ENCODE results near the gene TP53.

The TP53 gene

DNA sequence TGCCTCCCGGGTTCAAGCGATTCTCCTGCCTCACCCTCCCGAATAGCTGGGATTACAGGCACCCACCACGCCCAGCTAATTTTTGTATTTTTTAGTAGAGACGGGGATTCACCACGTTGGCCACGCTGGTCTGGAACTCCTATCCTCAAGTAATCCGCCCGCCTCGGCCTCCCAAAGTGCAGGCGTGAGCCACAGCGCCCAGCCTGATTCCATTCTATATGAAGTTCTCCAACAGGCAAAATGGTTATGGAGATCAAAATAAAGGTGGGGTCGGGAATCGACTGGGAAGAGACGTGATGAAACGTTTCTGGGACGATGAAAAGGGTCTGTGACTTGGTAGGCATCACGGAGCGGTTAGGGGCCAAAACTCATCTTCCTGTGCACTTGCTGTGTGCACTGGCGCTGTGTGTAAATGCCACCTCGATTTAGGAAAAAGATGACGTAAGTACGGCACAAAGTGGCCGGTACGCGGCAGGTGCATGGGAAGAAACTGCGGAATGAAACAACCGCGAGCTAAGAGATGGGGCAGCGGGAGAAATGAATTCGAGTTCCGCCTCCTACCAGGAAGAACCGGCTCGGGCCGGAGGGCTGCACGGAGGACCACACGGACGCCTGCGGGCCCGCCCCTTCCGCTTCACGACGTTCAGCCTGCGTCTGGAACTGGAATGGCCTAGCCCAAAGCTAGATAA is 1.6 kb downstream of the TP53 start:
- Mint-ChIP-seq H3K27ac (peak overlapping the region; percentile 100), H3K36me3 (ENCODE audit: low read depth) (peaks cover 5% of the 10 kb centered on the region), H3K9me3 (no peaks in the 10 kb centered on the region), H3K4me1 (peaks cover 22% of the 10 kb centered on the region), H3K4me3 (peak overlapping the region; percentile 93 to 98 (median 98)), H3K27me3 (ENCODE audit: low read depth) (no peaks in the 10 kb centered on the region)
- TF ChIP-seq, protein P1, sequence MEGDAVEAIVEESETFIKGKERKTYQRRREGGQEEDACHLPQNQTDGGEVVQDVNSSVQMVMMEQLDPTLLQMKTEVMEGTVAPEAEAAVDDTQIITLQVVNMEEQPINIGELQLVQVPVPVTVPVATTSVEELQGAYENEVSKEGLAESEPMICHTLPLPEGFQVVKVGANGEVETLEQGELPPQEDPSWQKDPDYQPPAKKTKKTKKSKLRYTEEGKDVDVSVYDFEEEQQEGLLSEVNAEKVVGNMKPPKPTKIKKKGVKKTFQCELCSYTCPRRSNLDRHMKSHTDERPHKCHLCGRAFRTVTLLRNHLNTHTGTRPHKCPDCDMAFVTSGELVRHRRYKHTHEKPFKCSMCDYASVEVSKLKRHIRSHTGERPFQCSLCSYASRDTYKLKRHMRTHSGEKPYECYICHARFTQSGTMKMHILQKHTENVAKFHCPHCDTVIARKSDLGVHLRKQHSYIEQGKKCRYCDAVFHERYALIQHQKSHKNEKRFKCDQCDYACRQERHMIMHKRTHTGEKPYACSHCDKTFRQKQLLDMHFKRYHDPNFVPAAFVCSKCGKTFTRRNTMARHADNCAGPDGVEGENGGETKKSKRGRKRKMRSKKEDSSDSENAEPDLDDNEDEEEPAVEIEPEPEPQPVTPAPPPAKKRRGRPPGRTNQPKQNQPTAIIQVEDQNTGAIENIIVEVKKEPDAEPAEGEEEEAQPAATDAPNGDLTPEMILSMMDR (IDR thresholded peaks at IDR 0.05; ENCODE audit: unreplicated experiment in 3 of 3) = no peak

DNA sequence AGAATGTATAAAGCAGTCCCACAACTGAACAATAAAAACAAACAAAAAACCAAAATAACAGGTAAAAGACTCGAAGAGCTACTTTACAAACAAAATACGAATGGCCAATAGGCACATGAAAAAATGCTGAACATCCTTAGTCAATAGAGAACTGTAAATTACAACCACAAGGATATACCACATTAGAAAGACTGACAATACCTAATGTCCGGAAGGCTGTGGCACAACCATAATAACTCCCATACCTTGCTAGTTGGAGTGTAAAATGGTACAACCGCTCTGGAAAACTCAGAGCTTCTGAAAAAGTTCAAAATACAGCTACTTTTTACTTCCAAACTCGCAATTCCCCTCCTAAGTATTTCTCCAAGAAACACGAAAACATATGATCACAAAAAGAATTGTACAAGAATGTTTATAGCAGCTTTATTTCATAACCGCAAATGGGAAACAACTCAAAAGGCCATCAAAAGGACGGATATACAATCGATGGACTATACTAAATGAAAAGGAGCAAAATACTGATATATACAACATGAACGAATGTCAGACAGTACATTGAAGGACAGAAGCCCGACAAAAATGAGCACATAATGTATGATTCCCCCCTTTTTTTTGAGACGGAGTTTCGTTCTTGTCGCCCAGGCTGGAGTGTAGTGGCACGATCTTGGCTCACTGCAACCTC is 2.3 kb downstream of the TP53 start:
- H3K9me3 Mint-ChIP-seq = no peaks in the 10 kb centered on the region
- peaks cover under 1% of the 10 kb centered on the region for H3K36me3 Mint-ChIP-seq (ENCODE audit: low read depth)
- H3K4me1 Mint-ChIP-seq = peaks cover 22% of the 10 kb centered on the region
- H3K27ac Mint-ChIP-seq = peak overlapping the region; percentile 100
- peak overlapping the region; percentile 93 to 98 (median 98) for H3K4me3 Mint-ChIP-seq
- TF ChIP-seq, protein P1 (IDR thresholded peaks at IDR 0.05; ENCODE audit: unreplicated experiment in 3 of 3) = no peak
- H3K27me3 Mint-ChIP-seq (ENCODE audit: low read depth) = no peaks in the 10 kb centered on the region

DNA sequence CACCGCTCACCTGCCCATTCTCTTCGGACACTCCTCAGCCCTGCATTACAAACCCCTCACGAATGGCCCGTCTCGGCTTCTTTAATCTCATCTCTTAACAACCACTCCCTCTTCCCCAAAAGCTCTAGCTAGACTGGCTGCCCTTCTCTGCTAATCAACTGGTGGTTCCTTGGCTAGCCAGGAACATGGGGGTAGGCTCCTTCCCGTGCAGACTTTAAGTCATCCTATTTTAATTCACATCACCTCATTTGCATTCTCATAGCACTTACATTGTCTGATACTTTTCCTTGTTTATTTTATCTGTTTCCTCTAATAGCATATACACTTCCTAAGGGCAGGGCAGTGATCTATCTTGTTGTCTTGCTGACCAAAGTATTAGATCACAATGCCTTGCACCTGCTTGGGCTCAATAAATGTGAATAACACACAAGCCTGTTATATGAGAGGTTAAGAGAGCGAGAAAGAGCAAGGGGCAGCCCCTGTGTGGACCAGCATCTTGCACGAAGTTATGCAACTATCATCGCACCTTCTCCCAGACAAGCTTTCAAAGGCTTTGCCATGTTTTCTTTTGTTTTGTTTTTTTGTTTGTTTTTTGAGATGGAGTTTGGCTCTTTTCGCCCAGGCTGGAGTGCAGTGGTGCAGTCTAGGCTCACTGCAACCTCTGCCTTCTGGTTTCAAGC is 9.8 kb downstream of the TP53 start:
- no peak overlapping the region for H3K4me3 Mint-ChIP-seq

DNA sequence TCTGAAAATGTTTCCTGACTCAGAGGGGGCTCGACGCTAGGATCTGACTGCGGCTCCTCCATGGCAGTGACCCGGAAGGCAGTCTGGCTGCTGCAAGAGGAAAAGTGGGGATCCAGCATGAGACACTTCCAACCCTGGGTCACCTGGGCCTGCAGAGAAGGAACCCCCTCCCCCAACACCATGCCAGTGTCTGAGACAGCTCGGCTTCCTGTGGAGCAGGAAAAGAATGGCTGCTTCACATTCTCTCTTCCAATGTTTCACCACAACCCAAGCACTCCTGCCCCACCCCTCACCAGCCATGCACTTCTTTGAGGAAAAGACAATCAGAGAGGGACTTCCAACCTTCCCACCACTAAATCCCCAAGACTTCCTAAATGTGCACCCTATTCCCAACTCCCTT is 10.8 kb downstream of the TP53 start:
- Mint-ChIP-seq H3K4me3 (no peak overlapping the region), H3K4me1 (no peaks in the 10 kb centered on the region), H3K9me3 (peaks cover 3% of the 10 kb centered on the region), H3K27ac (no peak overlapping the region), H3K27me3 (ENCODE audit: low read depth) (no peaks in the 10 kb centered on the region), H3K36me3 (ENCODE audit: low read depth) (peaks cover 52% of the 10 kb centered on the region)
- TF ChIP-seq, protein P1 (IDR thresholded peaks at IDR 0.05; ENCODE audit: unreplicated experiment in 3 of 3) = no peak

More for the DNA sequence above, 9.8 kb downstream of the TP53 start:
- no peak overlapping the region for H3K27ac Mint-ChIP-seq
- no peaks in the 10 kb centered on the region for H3K4me1 Mint-ChIP-seq
- peaks cover 46% of the 10 kb centered on the region for H3K36me3 Mint-ChIP-seq (ENCODE audit: low read depth)
- peaks cover 3% of the 10 kb centered on the region for H3K9me3 Mint-ChIP-seq
- TF ChIP-seq, protein P1 (IDR thresholded peaks at IDR 0.05; ENCODE audit: unreplicated experiment in 3 of 3) = no peak
- H3K27me3 Mint-ChIP-seq (ENCODE audit: low read depth) = no peaks in the 10 kb centered on the region

DNA sequence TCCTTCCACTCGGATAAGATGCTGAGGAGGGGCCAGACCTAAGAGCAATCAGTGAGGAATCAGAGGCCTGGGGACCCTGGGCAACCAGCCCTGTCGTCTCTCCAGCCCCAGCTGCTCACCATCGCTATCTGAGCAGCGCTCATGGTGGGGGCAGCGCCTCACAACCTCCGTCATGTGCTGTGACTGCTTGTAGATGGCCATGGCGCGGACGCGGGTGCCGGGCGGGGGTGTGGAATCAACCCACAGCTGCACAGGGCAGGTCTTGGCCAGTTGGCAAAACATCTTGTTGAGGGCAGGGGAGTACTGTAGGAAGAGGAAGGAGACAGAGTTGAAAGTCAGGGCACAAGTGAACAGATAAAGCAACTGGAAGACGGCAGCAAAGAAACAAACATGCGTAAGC is 12.4 kb downstream of the TP53 start:
- Mint-ChIP-seq H3K4me3 (no peak overlapping the region), H3K9me3 (peaks cover 3% of the 10 kb centered on the region), H3K4me1 (no peaks in the 10 kb centered on the region), H3K36me3 (ENCODE audit: low read depth) (peaks cover 61% of the 10 kb centered on the region), H3K27me3 (ENCODE audit: low read depth) (no peaks in the 10 kb centered on the region), H3K27ac (no peak overlapping the region)
- TF ChIP-seq, protein P1 (IDR thresholded peaks at IDR 0.05; ENCODE audit: unreplicated experiment in 3 of 3) = no peak
